H9 (cell line): ENCODE results near the gene MED9. TPM values are rescaled to one million over a fixed set of nuclear protein-coding genes. Genes with fewer than 3 reads are reported as not detected.

Experiments used
- DNase-seq: peaks from one replicate; pipeline ENCODE4 v3.0.0-alpha.2; 2017
- H2AFZ ChIP-seq: one replicate; pipeline ENCODE4 v1.6.1; 2013; ENCODE audit warnings: mild to moderate bottlenecking, low read length, control low read depth, moderate library complexity
- H2AK5ac ChIP-seq: 2 replicates; pipeline ENCODE4 v1.6.1; 2013; ENCODE audit warnings: low read length, control low read depth, mixed read lengths; ENCODE audit not compliant: insufficient read length
- H2BK120ac ChIP-seq: one replicate; pipeline ENCODE4 v1.6.1; 2013; ENCODE audit warnings: low read depth, mild to moderate bottlenecking, low read length, control low read depth, inconsistent platforms; ENCODE audit not compliant: poor library complexity, severe bottlenecking
- H2BK12ac ChIP-seq: 2 replicates; pipeline ENCODE4 v1.6.1; 2013; ENCODE audit warnings: low read length, control low read depth, mixed read lengths, low read depth; ENCODE audit not compliant: insufficient read length
- H2BK15ac ChIP-seq: 2 replicates; pipeline ENCODE4 v1.6.1; 2013; ENCODE audit warnings: low read depth, low read length, control low read depth
- H2BK20ac ChIP-seq: one replicate; pipeline ENCODE4 v1.6.1; 2013; ENCODE audit warnings: low read depth, mild to moderate bottlenecking, low read length, control low read depth, inconsistent platforms; ENCODE audit not compliant: poor library complexity, severe bottlenecking
- H2BK5ac ChIP-seq: 2 replicates; pipeline ENCODE4 v1.6.1; 2013; ENCODE audit warnings: low read length, control low read depth, mixed read lengths; ENCODE audit not compliant: insufficient read length
- H3K14ac ChIP-seq: 2 replicates; pipeline ENCODE4 v1.6.1; 2013; ENCODE audit warnings: low read length, control low read depth; ENCODE audit not compliant: insufficient read depth
- H3K18ac ChIP-seq: 2 replicates; pipeline ENCODE4 v1.6.1; 2013; ENCODE audit warnings: low read depth, mild to moderate bottlenecking, mixed read lengths, low read length, control low read depth; ENCODE audit not compliant: insufficient read length
- H3K23ac ChIP-seq: 2 replicates; pipeline ENCODE4 v1.6.1; 2013; ENCODE audit warnings: low read length, control low read depth, mixed read lengths, low read depth; ENCODE audit not compliant: insufficient read length
- H3K23me2 ChIP-seq: 2 replicates; pipeline ENCODE4 v1.6.1; 2013; ENCODE audit warnings: low read depth, mild to moderate bottlenecking, mixed read lengths, low read length, control low read depth; ENCODE audit not compliant: insufficient read length, poor library complexity, severe bottlenecking
- H3K27ac ChIP-seq: 2 replicates; pipeline ENCODE4 v1.5.1; 2013; ENCODE audit warnings: low read length, control low read depth, mixed read lengths, low read depth; ENCODE audit not compliant: insufficient read length
- H3K27me3 ChIP-seq: 2 replicates; pipeline ENCODE4 v1.6.1; 2013; ENCODE audit warnings: low read length, control low read depth, inconsistent platforms; ENCODE audit not compliant: insufficient read depth
- H3K4ac ChIP-seq: 2 replicates; pipeline ENCODE4 v1.6.1; 2013; ENCODE audit warnings: low read depth, mild to moderate bottlenecking, control low read depth, inconsistent platforms, low read length, moderate library complexity
- H3K4me1 ChIP-seq: 2 replicates; pipeline ENCODE4 v1.6.1; 2013; ENCODE audit warnings: low read length, control low read depth, inconsistent platforms; ENCODE audit not compliant: insufficient read depth
- H3K4me2 ChIP-seq: 2 replicates; pipeline ENCODE4 v1.6.1; 2013; ENCODE audit warnings: low read length, control low read depth, mixed read lengths; ENCODE audit not compliant: insufficient read length, insufficient read depth
- H3K56ac ChIP-seq: 2 replicates; pipeline ENCODE4 v1.6.1; 2013; ENCODE audit warnings: low read depth, mild to moderate bottlenecking, mixed read lengths, low read length, control low read depth; ENCODE audit not compliant: insufficient read length
- H3K79me1 ChIP-seq: 2 replicates; pipeline ENCODE4 v1.6.1; 2013; ENCODE audit warnings: low read depth, mild to moderate bottlenecking, moderate library complexity, low read length, control low read depth, inconsistent platforms; ENCODE audit not compliant: insufficient read depth, poor library complexity, severe bottlenecking
- H3K79me2 ChIP-seq: 2 replicates; pipeline ENCODE4 v1.6.1; 2013; ENCODE audit warnings: low read length, control low read depth, inconsistent platforms; ENCODE audit not compliant: insufficient read depth
- H3K9ac ChIP-seq: 2 replicates; pipeline ENCODE4 v1.6.1; 2013; ENCODE audit warnings: low read length, control low read depth, mixed read lengths; ENCODE audit not compliant: insufficient read length; ENCODE audit errors: extremely low read depth
- H3K9me3 ChIP-seq: one replicate; pipeline ENCODE4 v1.6.1; 2013; ENCODE audit warnings: low read depth, low read length, inconsistent platforms; ENCODE audit not compliant: control insufficient read depth
- H3T11ph ChIP-seq: one replicate; pipeline ENCODE4 v1.6.1; 2013; ENCODE audit warnings: mild to moderate bottlenecking, low read length, control low read depth, inconsistent platforms
- H4K20me1 ChIP-seq: one replicate; pipeline ENCODE4 v1.6.1; 2013; ENCODE audit not compliant: control insufficient read depth, insufficient read length, insufficient read depth
- H4K5ac ChIP-seq: 2 replicates; pipeline ENCODE4 v1.6.1; 2013; ENCODE audit warnings: low read depth, mild to moderate bottlenecking, mixed read lengths, low read length, control low read depth; ENCODE audit not compliant: insufficient read length
- H4K8ac ChIP-seq: replicated peaks from 2 replicates; pipeline ENCODE4 v1.6.1; 2013; ENCODE audit warnings: low read length, control low read depth, mixed read lengths, low read depth; ENCODE audit not compliant: insufficient read length
- H4K91ac ChIP-seq: 2 replicates; pipeline ENCODE4 v1.6.1; 2013; ENCODE audit warnings: low read depth, mild to moderate bottlenecking, moderate library complexity, mixed read lengths, low read length, control low read depth; ENCODE audit not compliant: insufficient read length
- H3K27ac Mint-ChIP-seq, 3 experiments: 2 replicates in 2 of 3; 3 replicates in 1 of 3; pipeline ENCODE4 v1.8.0; 2020 to 2021; ENCODE audit warnings: mixed read lengths in 3 of 3, mild to moderate bottlenecking in 1 of 3, moderate library complexity in 1 of 3
- H3K27me3 Mint-ChIP-seq: 2 replicates; pipeline ENCODE4 v1.8.0; 2021; ENCODE audit warnings: low read depth, mild to moderate bottlenecking, moderate library complexity, mixed read lengths
- H3K36me3 Mint-ChIP-seq, 3 experiments: 2 replicates in 2 of 3; 3 replicates in 1 of 3; pipeline ENCODE4 v1.8.0; 2020 to 2021; ENCODE audit warnings: low read depth in 3 of 3, mixed read lengths in 3 of 3; ENCODE audit not compliant: insufficient read depth in 1 of 3
- H3K4me1 Mint-ChIP-seq, 2 experiments: 2 replicates each; pipeline ENCODE4 v1.8.0; 2020; ENCODE audit warnings: mixed read lengths in 2 of 2
- H3K4me3 Mint-ChIP-seq, 2 experiments: 2 replicates in 1 of 2; 3 replicates in 1 of 2; pipeline ENCODE4 v1.8.0; 2020 to 2021; ENCODE audit warnings: mild to moderate bottlenecking in 2 of 2, mixed read lengths in 2 of 2, moderate library complexity in 1 of 2
- H3K9me3 Mint-ChIP-seq, 2 experiments: 2 replicates in 1 of 2; 3 replicates in 1 of 2; pipeline ENCODE4 v1.8.0; 2020; ENCODE audit warnings: mild to moderate bottlenecking in 2 of 2, mixed read lengths in 2 of 2, moderate library complexity in 1 of 2
- CTCF ChIP-seq: fragments of 200-600 bp; sonication (generic); conservative IDR thresholded peaks from 3 replicates; pipeline ENCODE4 v1.8.0; 2021; ENCODE audit warnings: antibody characterized with exemption, mild to moderate bottlenecking
- WGBS: extraction: QIAGEN DNeasy Blood & Tissue Kit; methylation state at CpG from one replicate; pipeline ENCODE4 v1.1.7; 2013; ENCODE audit warnings: missing lambda C conversion rate, low lambda C conversion rate, mixed read lengths; ENCODE audit not compliant: insufficient read length; ENCODE audit errors: extremely low coverage; 5-methylcytosine and 5-hydroxymethylcytosine counted together
- total RNA-seq: library from RNA; stranded (reverse); gene quantifications from 2 replicates; pipeline ENCODE4 v1.2.1, GENCODE V29; 2021

Gene MED9
- total RNA-seq, 1 experiment from 2014 or later: 20.0 TPM

- no peak overlapping the region for H3K9ac ChIP-seq
- no peak overlapping the region for H4K5ac ChIP-seq
- peaks cover 4% of the 10 kb centered on the region; the same call in 1 of the 2 replicates for H3K4me1 ChIP-seq
- no peak overlapping the region for H4K8ac ChIP-seq
- no peak overlapping the region for H3K56ac ChIP-seq
- no peak overlapping the region for H3K4ac ChIP-seq
- H3T11ph ChIP-seq: no peak overlapping the region
- H3K79me1 ChIP-seq: no peaks in the 10 kb centered on the region
- H3K9me3 Mint-ChIP-seq: no peaks in the 10 kb centered on the region
- no peak overlapping the region for H4K91ac ChIP-seq
- H3K27me3 ChIP-seq: no peaks in the 10 kb centered on the region
- no peak overlapping the region for H2AK5ac ChIP-seq
- no peak for DNase-seq
- H3K14ac ChIP-seq: no peak overlapping the region
- H3K23ac ChIP-seq: no peak overlapping the region
- no peak overlapping the region for H2BK5ac ChIP-seq
- H3K79me2 ChIP-seq: no peaks in the 10 kb centered on the region
- no peak overlapping the region for H3K4me2 ChIP-seq
- H3K4me1 Mint-ChIP-seq: peaks cover 26 to 30% of the 10 kb centered on the region in 2 experiments
- no peak overlapping the region for H3K18ac ChIP-seq
- H3K27me3 Mint-ChIP-seq: no peaks in the 10 kb centered on the region
- H2BK15ac ChIP-seq: no peak overlapping the region
- H2BK120ac ChIP-seq: no peak overlapping the region
- no peaks in the 10 kb centered on the region; a peak in 2 of 7 replicates for H3K36me3 Mint-ChIP-seq
- H2BK12ac ChIP-seq: no peak overlapping the region
- no peaks in the 10 kb centered on the region for H3K9me3 ChIP-seq
- no peaks in the 10 kb centered on the region for H4K20me1 ChIP-seq
- no peak for TF ChIP-seq CTCF
- no peak overlapping the region for H3K27ac ChIP-seq
- no CpG with 5 or more reads among the region's 7 CpGs for WGBS
- H3K23me2 ChIP-seq: no peaks in the 10 kb centered on the region
- H3K4me3 Mint-ChIP-seq: no peak overlapping the region; a peak in 2 of 5 replicates
- H2BK20ac ChIP-seq: no peak overlapping the region
- peak overlapping the region in 1 of 3 experiments; percentile 76; a peak in 1 of 7 replicates for H3K27ac Mint-ChIP-seq
- no peak overlapping the region for H2AFZ ChIP-seq
Measured at GRCh38 chr17:17513626-17514025, 36.8 kb downstream of the MED9 start.
